Stimulated activated CD4-positive, alpha-beta T cell treated with anti-CD3 and anti-CD28 coated beads, Interleukin-1b, Interleukin-23, amount 100 ng/mL, for 1 hour (primary cell): ENCODE measurements around the gene ZNF385C.

ENCODE experiments used
- DNase-seq, 2 donors: peaks; one replicate each; pipeline ENCODE4 v3.0.0-alpha.2; 2020; ENCODE audit warnings: low read depth in 2 of 2

Gene ZNF385C

GRCh38 chr17:42077755-42078154, 20.5 kb downstream of the ZNF385C start:
- DNase-seq = no peak

- no peak for DNase-seq
Measured at GRCh38 chr17:42076797-42077559, 21.3 kb downstream of the ZNF385C start.

- no peak for DNase-seq
Measured at GRCh38 chr17:42075789-42076188, 22.5 kb downstream of the ZNF385C start.

GRCh38 chr17:42072323-42073187, 25.7 kb downstream of the ZNF385C start:
- DNase-seq = no peak

GRCh38 chr17:42071810-42072209, 26.5 kb downstream of the ZNF385C start:
- DNase-seq = no peak

- DNase-seq = no peak
Measured at GRCh38 chr17:42068979-42069378, 29.3 kb downstream of the ZNF385C start.

- DNase-seq = peak in 1 of 2 donors; percentile 62
Measured at GRCh38 chr17:42067371-42068091, 30.7 kb downstream of the ZNF385C start.

- no peak for DNase-seq
Measured at GRCh38 chr17:42065201-42065600, 33.1 kb downstream of the ZNF385C start.

GRCh38 chr17:42062681-42063080, 35.6 kb downstream of the ZNF385C start:
- no peak for DNase-seq

GRCh38 chr17:42061646-42062487, 36.4 kb downstream of the ZNF385C start:
- no peak for DNase-seq

- DNase-seq = no peak
Measured at GRCh38 chr17:42060231-42060630, 38.0 kb downstream of the ZNF385C start.

- DNase-seq = no peak
Measured at GRCh38 chr17:42059815-42060214, 38.5 kb downstream of the ZNF385C start.

- no peak for DNase-seq
Measured at GRCh38 chr17:42058063-42058462, 40.2 kb downstream of the ZNF385C start.

- DNase-seq = no peak
Measured at GRCh38 chr17:42056635-42057034, 41.6 kb downstream of the ZNF385C start.

GRCh38 chr17:42055496-42055895, 42.8 kb downstream of the ZNF385C start:
- DNase-seq = no peak

GRCh38 chr17:42055027-42055426, 43.2 kb downstream of the ZNF385C start:
- no peak for DNase-seq

GRCh38 chr17:42053731-42054500, 44.4 kb downstream of the ZNF385C start:
- no peak for DNase-seq

- no peak for DNase-seq
Measured at GRCh38 chr17:42052346-42052877, 45.9 kb downstream of the ZNF385C start.

- no peak for DNase-seq
Measured at GRCh38 chr17:42051645-42052044, 46.6 kb downstream of the ZNF385C start.

GRCh38 chr17:42051013-42051400, 47.3 kb downstream of the ZNF385C start:
- DNase-seq = no peak
